Keratinocyte (primary cell): ENCODE data around the gene HPSE2. TPM values are rescaled to one million over a fixed set of nuclear protein-coding genes. Genes with fewer than 3 reads are reported as not detected.

Experiments
- DNase-seq: peaks from one replicate; pipeline ENCODE4 v3.0.0-alpha.2; 2011; ENCODE audit warnings: low read depth, missing footprints, low spot score
- FAIRE-seq: peaks from 2 replicates; lab custom pipeline; 2011; peaks lifted over from hg19 to GRCh38; lab: Jason Lieb, UNC
- H2AFZ ChIP-seq: 2 replicates; pipeline ENCODE4 v1.6.0; 2012; ENCODE audit warnings: low read length, control low read depth, inconsistent platforms; ENCODE audit not compliant: control insufficient read depth
- H3K27ac ChIP-seq: 2 replicates; pipeline ENCODE4 v1.5.1; 2011; ENCODE audit warnings: low read length; ENCODE audit not compliant: control insufficient read depth, insufficient read depth
- H3K27me3 ChIP-seq: 3 replicates; pipeline ENCODE4 v1.6.0; 2011; ENCODE audit warnings: low read length; ENCODE audit not compliant: control insufficient read depth, insufficient read depth; ENCODE audit errors: extremely low read depth
- H3K36me3 ChIP-seq, 2 experiments: 2 replicates in 1 of 2; 3 replicates in 1 of 2; pipeline ENCODE4 v1.5.1; 2011; ENCODE audit warnings: low read length in 2 of 2, mild to moderate bottlenecking in 1 of 2; ENCODE audit not compliant: control insufficient read depth in 2 of 2, insufficient read depth in 2 of 2; ENCODE audit errors: extremely low read depth in 1 of 2
- H3K4me1 ChIP-seq: 3 replicates; pipeline ENCODE4 v1.5.1; 2011; ENCODE audit warnings: low read length; ENCODE audit not compliant: control insufficient read depth, insufficient read depth; ENCODE audit errors: extremely low read depth
- H3K4me2 ChIP-seq: 3 replicates; pipeline ENCODE4 v1.6.0; 2011; ENCODE audit warnings: low read depth, low read length; ENCODE audit not compliant: control insufficient read depth, insufficient read depth; ENCODE audit errors: extremely low read depth
- H3K4me3 ChIP-seq, 3 experiments: fragments of 200-600 bp in 1 of 3; sonication (generic) in 1 of 3; 2 replicates in 2 of 3; 3 replicates in 1 of 3; pipeline ENCODE4 v1.5.1; 2011 to 2016; ENCODE audit warnings: low read length in 3 of 3, mild to moderate bottlenecking in 3 of 3, control low read depth in 2 of 3, inconsistent platforms in 1 of 3, low read depth in 1 of 3, mixed read lengths in 1 of 3, mixed run types in 1 of 3, moderate library complexity in 1 of 3; ENCODE audit not compliant: control insufficient read depth in 2 of 3, insufficient read depth in 2 of 3; ENCODE audit errors: extremely low read depth in 1 of 3
- H3K79me2 ChIP-seq: 2 replicates; pipeline ENCODE4 v1.6.0; 2012; ENCODE audit warnings: low read length; ENCODE audit not compliant: control insufficient read depth, insufficient read depth
- H3K9ac ChIP-seq: 3 replicates; pipeline ENCODE4 v1.6.0; 2011; ENCODE audit warnings: low read length; ENCODE audit not compliant: control insufficient read depth, insufficient read depth; ENCODE audit errors: extremely low read depth
- H3K9me1 ChIP-seq: 3 replicates; pipeline ENCODE4 v1.6.0; 2011; ENCODE audit warnings: low read length; ENCODE audit not compliant: control insufficient read depth, insufficient read depth; ENCODE audit errors: extremely low read depth
- H3K9me3 ChIP-seq: 2 replicates; pipeline ENCODE4 v1.5.1; 2012; ENCODE audit warnings: low read depth, low read length; ENCODE audit not compliant: control insufficient read depth
- H4K20me1 ChIP-seq: 3 replicates; pipeline ENCODE4 v1.6.0; 2011; ENCODE audit warnings: low read length; ENCODE audit not compliant: control insufficient read depth, insufficient read depth; ENCODE audit errors: extremely low read depth
- CTCF ChIP-seq, 3 experiments: IDR thresholded peaks in 1 of 3; conservative IDR thresholded peaks in 1 of 3; optimal IDR thresholded peaks in 1 of 3; 2 replicates in 2 of 3; 3 replicates in 1 of 3; pipeline versions ENCODE3 to v1.5.1; 2011; ENCODE audit warnings: low read length in 3 of 3, mild to moderate bottlenecking in 3 of 3, moderate library complexity in 2 of 3, control low read depth in 1 of 3, inconsistent platforms in 1 of 3; ENCODE audit not compliant: insufficient read depth in 2 of 3; ENCODE audit errors: extremely low read depth in 1 of 3
- EZH2 ChIP-seq: IDR thresholded peaks from one replicate; pipeline ENCODE4 v1.6.1; 2012; ENCODE audit warnings: inconsistent platforms, mild to moderate bottlenecking, low read length, moderate library complexity
- dilution Hi-C: fragments of 300-500 bp; cut with MboI; formaldehyde crosslinking; loops from one replicate; pipeline ENCODE4 v1.7.0; 2020; ENCODE audit warnings: low sequenced_read_pairs; ENCODE audit not compliant: extremely low pct_ligation_motif_present
- polyA plus RNA-seq, 5 experiments: library from polyadenylated mRNA; depleted of rRNA in 3 of 5; stranded (reverse) in 3 of 5; stranded (forward) in 1 of 5; unstranded in 1 of 5; fragments of >200 nt; gene quantifications; 1 replicate in 1 of 5; 2 replicates in 3 of 5; 3 replicates in 1 of 5; pipeline versions ENCODE4 v1.2.1 to v1.2.3, GENCODE V29; 2011 to 2012; ENCODE audit warnings: missing spikeins in 2 of 5, low read depth in 1 of 5, low replicate concordance in 1 of 5

The HPSE2 gene
- polyA plus RNA-seq, 1 donor (not counting 4 experiments of a cell fraction or from before 2014, with no cell fraction given), result 0.01 TPM

GRCh38 chr10:99085358-99085757, 150.3 kb downstream of the HPSE2 start:
- TF ChIP-seq EZH2 (no peak), CTCF (optimal IDR thresholded peaks at IDR 0.05 in 1 of 3, IDR thresholded peaks at IDR 0.05 in 1 of 3, conservative IDR thresholded peaks at IDR 0.05 in 1 of 3; ENCODE audit: extremely low read depth in 1 of 3, insufficient read depth in 2 of 3, low read length in 3 of 3) (no peak)
- no peak overlapping the region for H3K27ac ChIP-seq
- no peak overlapping the region for H3K9ac ChIP-seq
- H3K4me1 ChIP-seq, result no peaks in the 10 kb centered on the region
- no peaks in the 10 kb centered on the region for H3K27me3 ChIP-seq
- H4K20me1 ChIP-seq, result no peaks in the 10 kb centered on the region
- H3K9me1 ChIP-seq, result no peaks in the 10 kb centered on the region
- H3K9me3 ChIP-seq, result no peaks in the 10 kb centered on the region
- no peak overlapping the region for H3K4me3 ChIP-seq
- FAIRE-seq (no peak), DNase-seq (no peak)
- H3K4me2 ChIP-seq, result no peak overlapping the region
- no peak overlapping the region for H2AFZ ChIP-seq
- no peaks in the 10 kb centered on the region for H3K79me2 ChIP-seq
- H3K36me3 ChIP-seq, result no peaks in the 10 kb centered on the region
- dilution Hi-C loops, result no loop called here

- FAIRE-seq (no peak), DNase-seq (no peak)
- H3K27ac ChIP-seq, result no peak overlapping the region
- TF ChIP-seq CTCF (optimal IDR thresholded peaks at IDR 0.05 in 1 of 3, IDR thresholded peaks at IDR 0.05 in 1 of 3, conservative IDR thresholded peaks at IDR 0.05 in 1 of 3; ENCODE audit: extremely low read depth in 1 of 3, insufficient read depth in 2 of 3, low read length in 3 of 3) (no peak), EZH2 (no peak)
- no peak overlapping the region for H2AFZ ChIP-seq
- H3K79me2 ChIP-seq, result no peaks in the 10 kb centered on the region
- H3K9ac ChIP-seq, result no peak overlapping the region
- H3K9me3 ChIP-seq, result no peaks in the 10 kb centered on the region
- no peaks in the 10 kb centered on the region for H3K9me1 ChIP-seq
- H3K4me3 ChIP-seq, result no peak overlapping the region
- H3K27me3 ChIP-seq, result no peaks in the 10 kb centered on the region
- no peaks in the 10 kb centered on the region for H3K4me1 ChIP-seq
- H4K20me1 ChIP-seq, result no peaks in the 10 kb centered on the region
- dilution Hi-C loops, result no loop called here
- H3K36me3 ChIP-seq, result no peaks in the 10 kb centered on the region
- H3K4me2 ChIP-seq, result no peak overlapping the region
These were observed 151.5 kb downstream of the HPSE2 start for GRCh38 chr10:99084161-99084560.
